H9 (cell line): Measurements from ENCODE around the gene HS6ST3. TPM values are rescaled to one million over a fixed set of nuclear protein-coding genes. Genes with fewer than 3 reads are reported as not detected.

ENCODE experiments used
- DNase-seq: peaks from one replicate; pipeline ENCODE4 v3.0.0-alpha.2; 2017
- H2AFZ ChIP-seq: one replicate; pipeline ENCODE4 v1.6.1; 2013; ENCODE audit warnings: mild to moderate bottlenecking, low read length, control low read depth, moderate library complexity
- H2AK5ac ChIP-seq: 2 replicates; pipeline ENCODE4 v1.6.1; 2013; ENCODE audit warnings: low read length, control low read depth, mixed read lengths; ENCODE audit not compliant: insufficient read length
- H2BK120ac ChIP-seq: one replicate; pipeline ENCODE4 v1.6.1; 2013; ENCODE audit warnings: low read depth, mild to moderate bottlenecking, low read length, control low read depth, inconsistent platforms; ENCODE audit not compliant: poor library complexity, severe bottlenecking
- H2BK12ac ChIP-seq: 2 replicates; pipeline ENCODE4 v1.6.1; 2013; ENCODE audit warnings: low read length, control low read depth, mixed read lengths, low read depth; ENCODE audit not compliant: insufficient read length
- H2BK15ac ChIP-seq: 2 replicates; pipeline ENCODE4 v1.6.1; 2013; ENCODE audit warnings: low read depth, low read length, control low read depth
- H2BK20ac ChIP-seq: one replicate; pipeline ENCODE4 v1.6.1; 2013; ENCODE audit warnings: low read depth, mild to moderate bottlenecking, low read length, control low read depth, inconsistent platforms; ENCODE audit not compliant: poor library complexity, severe bottlenecking
- H2BK5ac ChIP-seq: 2 replicates; pipeline ENCODE4 v1.6.1; 2013; ENCODE audit warnings: low read length, control low read depth, mixed read lengths; ENCODE audit not compliant: insufficient read length
- H3K14ac ChIP-seq: 2 replicates; pipeline ENCODE4 v1.6.1; 2013; ENCODE audit warnings: low read length, control low read depth; ENCODE audit not compliant: insufficient read depth
- H3K18ac ChIP-seq: 2 replicates; pipeline ENCODE4 v1.6.1; 2013; ENCODE audit warnings: low read depth, mild to moderate bottlenecking, mixed read lengths, low read length, control low read depth; ENCODE audit not compliant: insufficient read length
- H3K23ac ChIP-seq: 2 replicates; pipeline ENCODE4 v1.6.1; 2013; ENCODE audit warnings: low read length, control low read depth, mixed read lengths, low read depth; ENCODE audit not compliant: insufficient read length
- H3K23me2 ChIP-seq: 2 replicates; pipeline ENCODE4 v1.6.1; 2013; ENCODE audit warnings: low read depth, mild to moderate bottlenecking, mixed read lengths, low read length, control low read depth; ENCODE audit not compliant: insufficient read length, poor library complexity, severe bottlenecking
- H3K27ac ChIP-seq: 2 replicates; pipeline ENCODE4 v1.5.1; 2013; ENCODE audit warnings: low read length, control low read depth, mixed read lengths, low read depth; ENCODE audit not compliant: insufficient read length
- H3K27me3 ChIP-seq: 2 replicates; pipeline ENCODE4 v1.6.1; 2013; ENCODE audit warnings: low read length, control low read depth, inconsistent platforms; ENCODE audit not compliant: insufficient read depth
- H3K4ac ChIP-seq: 2 replicates; pipeline ENCODE4 v1.6.1; 2013; ENCODE audit warnings: low read depth, mild to moderate bottlenecking, control low read depth, inconsistent platforms, low read length, moderate library complexity
- H3K4me1 ChIP-seq: 2 replicates; pipeline ENCODE4 v1.6.1; 2013; ENCODE audit warnings: low read length, control low read depth, inconsistent platforms; ENCODE audit not compliant: insufficient read depth
- H3K4me2 ChIP-seq: 2 replicates; pipeline ENCODE4 v1.6.1; 2013; ENCODE audit warnings: low read length, control low read depth, mixed read lengths; ENCODE audit not compliant: insufficient read length, insufficient read depth
- H3K56ac ChIP-seq: 2 replicates; pipeline ENCODE4 v1.6.1; 2013; ENCODE audit warnings: low read depth, mild to moderate bottlenecking, mixed read lengths, low read length, control low read depth; ENCODE audit not compliant: insufficient read length
- H3K79me1 ChIP-seq: 2 replicates; pipeline ENCODE4 v1.6.1; 2013; ENCODE audit warnings: low read depth, mild to moderate bottlenecking, moderate library complexity, low read length, control low read depth, inconsistent platforms; ENCODE audit not compliant: insufficient read depth, poor library complexity, severe bottlenecking
- H3K79me2 ChIP-seq: 2 replicates; pipeline ENCODE4 v1.6.1; 2013; ENCODE audit warnings: low read length, control low read depth, inconsistent platforms; ENCODE audit not compliant: insufficient read depth
- H3K9ac ChIP-seq: 2 replicates; pipeline ENCODE4 v1.6.1; 2013; ENCODE audit warnings: low read length, control low read depth, mixed read lengths; ENCODE audit not compliant: insufficient read length; ENCODE audit errors: extremely low read depth
- H3K9me3 ChIP-seq: one replicate; pipeline ENCODE4 v1.6.1; 2013; ENCODE audit warnings: low read depth, low read length, inconsistent platforms; ENCODE audit not compliant: control insufficient read depth
- H3T11ph ChIP-seq: one replicate; pipeline ENCODE4 v1.6.1; 2013; ENCODE audit warnings: mild to moderate bottlenecking, low read length, control low read depth, inconsistent platforms
- H4K20me1 ChIP-seq: one replicate; pipeline ENCODE4 v1.6.1; 2013; ENCODE audit not compliant: control insufficient read depth, insufficient read length, insufficient read depth
- H4K5ac ChIP-seq: 2 replicates; pipeline ENCODE4 v1.6.1; 2013; ENCODE audit warnings: low read depth, mild to moderate bottlenecking, mixed read lengths, low read length, control low read depth; ENCODE audit not compliant: insufficient read length
- H4K8ac ChIP-seq: replicated peaks from 2 replicates; pipeline ENCODE4 v1.6.1; 2013; ENCODE audit warnings: low read length, control low read depth, mixed read lengths, low read depth; ENCODE audit not compliant: insufficient read length
- H4K91ac ChIP-seq: 2 replicates; pipeline ENCODE4 v1.6.1; 2013; ENCODE audit warnings: low read depth, mild to moderate bottlenecking, moderate library complexity, mixed read lengths, low read length, control low read depth; ENCODE audit not compliant: insufficient read length
- H3K27ac Mint-ChIP-seq, 3 experiments: 2 replicates in 2 of 3; 3 replicates in 1 of 3; pipeline ENCODE4 v1.8.0; 2020 to 2021; ENCODE audit warnings: mixed read lengths in 3 of 3, mild to moderate bottlenecking in 1 of 3, moderate library complexity in 1 of 3
- H3K27me3 Mint-ChIP-seq: 2 replicates; pipeline ENCODE4 v1.8.0; 2021; ENCODE audit warnings: low read depth, mild to moderate bottlenecking, moderate library complexity, mixed read lengths
- H3K36me3 Mint-ChIP-seq, 3 experiments: 2 replicates in 2 of 3; 3 replicates in 1 of 3; pipeline ENCODE4 v1.8.0; 2020 to 2021; ENCODE audit warnings: low read depth in 3 of 3, mixed read lengths in 3 of 3; ENCODE audit not compliant: insufficient read depth in 1 of 3
- H3K4me1 Mint-ChIP-seq, 2 experiments: 2 replicates each; pipeline ENCODE4 v1.8.0; 2020; ENCODE audit warnings: mixed read lengths in 2 of 2
- H3K4me3 Mint-ChIP-seq, 2 experiments: 2 replicates in 1 of 2; 3 replicates in 1 of 2; pipeline ENCODE4 v1.8.0; 2020 to 2021; ENCODE audit warnings: mild to moderate bottlenecking in 2 of 2, mixed read lengths in 2 of 2, moderate library complexity in 1 of 2
- H3K9me3 Mint-ChIP-seq, 2 experiments: 2 replicates in 1 of 2; 3 replicates in 1 of 2; pipeline ENCODE4 v1.8.0; 2020; ENCODE audit warnings: mild to moderate bottlenecking in 2 of 2, mixed read lengths in 2 of 2, moderate library complexity in 1 of 2
- WGBS: extraction: QIAGEN DNeasy Blood & Tissue Kit; methylation state at CpG from one replicate; pipeline ENCODE4 v1.1.7; 2013; ENCODE audit warnings: missing lambda C conversion rate, low lambda C conversion rate, mixed read lengths; ENCODE audit not compliant: insufficient read length; ENCODE audit errors: extremely low coverage; 5-methylcytosine and 5-hydroxymethylcytosine counted together
- total RNA-seq: library from RNA; stranded (reverse); gene quantifications from 2 replicates; pipeline ENCODE4 v1.2.1, GENCODE V29; 2021
- TF ChIP-seq, protein P1 (sequence below): fragments of 200-600 bp; sonication (generic); conservative IDR thresholded peaks from 3 replicates; pipeline ENCODE4 v1.8.0; 2021; ENCODE audit warnings: antibody characterized with exemption, mild to moderate bottlenecking

HS6ST3 gene
- total RNA-seq, 1 experiment from 2014 or later = 0.44 TPM

DNA sequence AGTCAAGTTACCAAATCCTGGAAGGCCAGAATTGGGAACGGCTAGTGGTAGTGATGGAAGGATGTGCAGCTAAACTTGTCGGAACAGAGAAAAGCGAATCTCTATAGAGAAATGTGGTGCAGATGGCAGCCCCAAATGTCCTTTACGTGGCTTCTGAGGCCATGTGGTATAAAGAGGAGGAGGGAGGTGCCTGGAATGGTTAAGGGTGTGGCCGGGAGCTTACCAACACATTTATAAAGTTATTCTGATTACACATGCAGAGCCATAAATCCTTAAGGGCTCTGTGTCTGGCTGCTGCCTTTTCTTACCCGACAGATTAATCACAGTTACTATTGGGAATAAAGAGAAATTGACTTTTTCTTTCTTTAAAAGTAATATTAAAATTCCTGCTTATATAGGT lies 714.3 kb downstream of the HS6ST3 start:
- Histone ChIP-seq H2BK120ac (no peak overlapping the region), H2BK20ac (no peak overlapping the region), H3K4me1 (no peaks in the 10 kb centered on the region), H3K79me1 (no peaks in the 10 kb centered on the region), H2BK5ac (no peak overlapping the region), H3K4ac (no peak overlapping the region), H3K4me2 (no peak overlapping the region), H2AFZ (no peak overlapping the region), H3K18ac (no peak overlapping the region), H3T11ph (no peak overlapping the region), H4K8ac (no peak overlapping the region), H3K27me3 (no peaks in the 10 kb centered on the region), H3K14ac (no peak overlapping the region), H2AK5ac (no peak overlapping the region), H3K27ac (no peak overlapping the region), H3K23me2 (no peaks in the 10 kb centered on the region), H4K5ac (no peak overlapping the region), H3K9ac (no peak overlapping the region), H3K23ac (no peak overlapping the region), H3K9me3 (no peaks in the 10 kb centered on the region), H3K56ac (no peak overlapping the region), H2BK15ac (no peak overlapping the region), H2BK12ac (no peak overlapping the region), H3K79me2 (no peaks in the 10 kb centered on the region), H4K91ac (no peak overlapping the region), H4K20me1 (no peaks in the 10 kb centered on the region)
- Mint-ChIP-seq H3K4me1 (peaks cover 0 to 3% of the 10 kb centered on the region in 2 experiments; a peak in 3 of 4 replicates), H3K27me3 (no peaks in the 10 kb centered on the region; the same call in 1 of the 2 replicates), H3K36me3 (no peaks in the 10 kb centered on the region; a peak in 1 of 7 replicates), H3K4me3 (no peak overlapping the region), H3K9me3 (peaks cover 0 to 3% of the 10 kb centered on the region in 2 experiments; a peak in 2 of 5 replicates), H3K27ac (no peak overlapping the region; a peak in 1 of 7 replicates)
- TF ChIP-seq, protein P1, sequence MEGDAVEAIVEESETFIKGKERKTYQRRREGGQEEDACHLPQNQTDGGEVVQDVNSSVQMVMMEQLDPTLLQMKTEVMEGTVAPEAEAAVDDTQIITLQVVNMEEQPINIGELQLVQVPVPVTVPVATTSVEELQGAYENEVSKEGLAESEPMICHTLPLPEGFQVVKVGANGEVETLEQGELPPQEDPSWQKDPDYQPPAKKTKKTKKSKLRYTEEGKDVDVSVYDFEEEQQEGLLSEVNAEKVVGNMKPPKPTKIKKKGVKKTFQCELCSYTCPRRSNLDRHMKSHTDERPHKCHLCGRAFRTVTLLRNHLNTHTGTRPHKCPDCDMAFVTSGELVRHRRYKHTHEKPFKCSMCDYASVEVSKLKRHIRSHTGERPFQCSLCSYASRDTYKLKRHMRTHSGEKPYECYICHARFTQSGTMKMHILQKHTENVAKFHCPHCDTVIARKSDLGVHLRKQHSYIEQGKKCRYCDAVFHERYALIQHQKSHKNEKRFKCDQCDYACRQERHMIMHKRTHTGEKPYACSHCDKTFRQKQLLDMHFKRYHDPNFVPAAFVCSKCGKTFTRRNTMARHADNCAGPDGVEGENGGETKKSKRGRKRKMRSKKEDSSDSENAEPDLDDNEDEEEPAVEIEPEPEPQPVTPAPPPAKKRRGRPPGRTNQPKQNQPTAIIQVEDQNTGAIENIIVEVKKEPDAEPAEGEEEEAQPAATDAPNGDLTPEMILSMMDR = no peak
- no CpG with 5 or more reads among the region's 6 CpGs for WGBS
- DNase-seq = no peak
